Erythroblast (primary cell): ENCODE measurements around the gene NDUFV2.

ENCODE experiments used
- GATA1 ChIP-seq: IDR thresholded peaks from 2 replicates; pipeline ENCODE4 v1.6.1; 2011; ENCODE audit warnings: low read depth, mild to moderate bottlenecking, control low read depth, low read length, moderate library complexity
- POLR2A ChIP-seq: IDR thresholded peaks from 2 replicates; pipeline ENCODE4 v1.6.1; 2011; ENCODE audit warnings: mild to moderate bottlenecking, low read length

DNA sequence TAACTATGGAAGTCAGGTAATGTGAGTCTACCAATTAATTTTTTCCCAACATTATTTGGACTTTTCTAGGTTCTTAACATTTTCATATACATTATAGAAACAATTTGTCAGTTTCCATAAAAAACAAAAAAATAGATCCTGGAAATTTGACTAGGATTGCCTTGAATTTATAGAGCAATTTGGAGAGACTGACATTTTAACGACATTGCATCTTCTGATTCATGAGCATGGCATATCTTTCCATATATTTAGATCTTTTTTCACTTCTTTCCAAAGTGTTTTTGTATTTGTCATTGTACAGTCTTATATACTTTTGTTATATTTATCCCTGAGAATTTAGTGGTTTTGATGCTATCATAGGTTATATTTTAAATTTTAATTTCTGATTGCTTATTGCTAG lies 76.1 kb downstream of the NDUFV2 start:
- TF ChIP-seq POLR2A (no peak), GATA1 (no peak)
